ENCODE measurements around the gene RAB25. TPM values are rescaled to one million over a fixed set of nuclear protein-coding genes. Genes with fewer than 3 reads are reported as not detected.
"Not testable (repeated sequence)": the region's sequence is repeated elsewhere in the genome, so short reads cannot be mapped to it uniquely, and the experiment has no call there.

The RAB25 gene
- total RNA-seq, 1 donor from 2014 or later, result 52.1 TPM

DNA sequence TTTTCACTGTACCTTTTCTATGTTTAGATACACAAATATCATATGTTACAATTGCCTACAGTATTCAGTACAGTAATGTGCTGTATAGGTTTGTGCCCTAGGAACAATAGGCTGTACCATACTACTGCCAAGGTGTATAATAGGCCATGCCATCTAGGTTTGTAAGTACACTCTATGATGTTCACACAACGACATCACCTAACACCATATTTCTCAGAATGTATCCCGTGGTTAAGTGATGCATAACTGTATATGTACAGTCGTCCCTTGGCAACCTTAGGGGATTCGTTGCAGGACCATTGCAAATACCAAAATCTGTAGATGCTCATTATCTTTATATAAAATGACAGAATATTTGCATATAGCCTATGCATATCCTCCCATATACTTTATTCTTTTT lies 34.4 kb upstream of the RAB25 start:
- Histone ChIP-seq H3K4me3 (no peak overlapping the region), H3K9me3 (no peaks in the 10 kb centered on the region), H3K27ac (no peak overlapping the region), H3K27me3 (no peaks in the 10 kb centered on the region), H3K36me3 (no peaks in the 10 kb centered on the region), H3K4me1 (no peaks in the 10 kb centered on the region)
- TF ChIP-seq CTCF (IDR thresholded peaks at IDR 0.05), result no peak
- no peak for TF ChIP-seq POLR2A (IDR thresholded peaks at IDR 0.05)
- TF ChIP-seq POLR2AphosphoS5 (IDR thresholded peaks at IDR 0.05; ENCODE audit: insufficient read depth in 1 of 2, low read depth in 1 of 2), result no peak
- DNase-seq (ENCODE audit: extremely low spot score in 2 of 2), result no peak
- intact Hi-C loops (cut with DNase I), result no loop called here

DNA sequence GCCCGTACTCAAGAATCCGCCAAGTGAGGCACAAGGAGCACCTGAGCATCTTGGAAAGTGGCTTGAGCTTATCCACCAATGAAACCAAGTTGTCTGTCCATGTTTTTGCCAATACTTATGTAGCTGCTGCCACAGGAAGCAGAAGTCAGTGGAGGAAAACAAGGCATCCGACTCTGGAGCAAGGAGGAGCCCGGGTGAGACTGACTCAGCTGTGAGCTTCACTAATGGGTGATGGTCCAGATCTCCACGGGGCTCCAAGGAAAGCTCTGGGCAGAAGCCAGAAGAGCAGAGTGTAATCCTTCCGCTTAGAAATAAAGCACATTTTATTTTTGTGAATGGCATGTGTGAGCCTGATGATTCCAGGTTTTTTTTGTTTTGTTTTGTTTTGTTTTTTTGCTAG lies 27.9 kb upstream of the RAB25 start:
- intact Hi-C loops (cut with DNase I), result no loop called here
- TF ChIP-seq POLR2A (IDR thresholded peaks at IDR 0.05), result no peak
- TF ChIP-seq CTCF (IDR thresholded peaks at IDR 0.05), result no peak
- no peak for TF ChIP-seq POLR2AphosphoS5 (IDR thresholded peaks at IDR 0.05; ENCODE audit: insufficient read depth in 1 of 2, low read depth in 1 of 2)

GRCh38 chr1:156034991-156035390 lies 26.0 kb upstream of the RAB25 start:
- H3K36me3 ChIP-seq, result peaks cover 0 to 21% of the 10 kb centered on the region in 2 donors
- H3K27ac ChIP-seq; H3K4me1 ChIP-seq; DNase-seq (ENCODE audit: extremely low spot score in 2 of 2); H3K9me3 ChIP-seq; intact Hi-C loops (cut with DNase I); H3K27me3 ChIP-seq; H3K4me3 ChIP-seq: not testable (repeated sequence)

More for the DNA sequence above, 27.9 kb upstream of the RAB25 start:
- H3K9me3 ChIP-seq, result no peaks in the 10 kb centered on the region
- H3K36me3 ChIP-seq, result peaks cover 0 to 14% of the 10 kb centered on the region in 2 donors
- no peak overlapping the region for H3K27ac ChIP-seq
- H3K27me3 ChIP-seq, result no peaks in the 10 kb centered on the region
- H3K4me1 ChIP-seq, result no peaks in the 10 kb centered on the region
- no peak for DNase-seq (ENCODE audit: extremely low spot score in 2 of 2)
- no peak overlapping the region for H3K4me3 ChIP-seq

- Histone ChIP-seq H3K9me3 (no peaks in the 10 kb centered on the region), H3K27ac (no peak overlapping the region), H3K4me1 (no peaks in the 10 kb centered on the region), H3K4me3 (no peak overlapping the region), H3K36me3 (peaks cover 0 to 37% of the 10 kb centered on the region in 2 donors), H3K27me3 (no peaks in the 10 kb centered on the region)
- DNase-seq (ENCODE audit: extremely low spot score in 2 of 2), result no peak
- no peak for TF ChIP-seq CTCF (IDR thresholded peaks at IDR 0.05)
- TF ChIP-seq POLR2AphosphoS5 (IDR thresholded peaks at IDR 0.05; ENCODE audit: insufficient read depth in 1 of 2, low read depth in 1 of 2), result no peak
- no peak for TF ChIP-seq POLR2A (IDR thresholded peaks at IDR 0.05)
- intact Hi-C loops (cut with DNase I), result no loop called here
Measured at GRCh38 chr1:156042828-156043227, 18.1 kb upstream of the RAB25 start.

- Histone ChIP-seq H3K9me3 (no peaks in the 10 kb centered on the region), H3K27me3 (no peaks in the 10 kb centered on the region), H3K36me3 (peaks cover 0 to 47% of the 10 kb centered on the region in 2 donors), H3K4me1 (no peaks in the 10 kb centered on the region), H3K4me3 (no peak overlapping the region), H3K27ac (no peak overlapping the region)
- TF ChIP-seq POLR2AphosphoS5 (IDR thresholded peaks at IDR 0.05; ENCODE audit: insufficient read depth in 1 of 2, low read depth in 1 of 2) (no peak), CTCF (IDR thresholded peaks at IDR 0.05) (no peak), POLR2A (IDR thresholded peaks at IDR 0.05) (no peak)
- intact Hi-C loops (cut with DNase I), result no loop called here
- DNase-seq (ENCODE audit: extremely low spot score in 2 of 2), result no peak
Measured at GRCh38 chr1:156045076-156045475, 15.9 kb upstream of the RAB25 start.
